Hematopoietic multipotent progenitor cell treated with erythropoietin and hydrocortisone succinate and interleukin-3 and kit ligand, for 6 days (in vitro differentiated cells): ENCODE results near the gene FBXL7.

Source experiments
- DNase-seq: peaks from one replicate; pipeline ENCODE4 v3.0.0-alpha.2; 2015

The FBXL7 gene

DNA sequence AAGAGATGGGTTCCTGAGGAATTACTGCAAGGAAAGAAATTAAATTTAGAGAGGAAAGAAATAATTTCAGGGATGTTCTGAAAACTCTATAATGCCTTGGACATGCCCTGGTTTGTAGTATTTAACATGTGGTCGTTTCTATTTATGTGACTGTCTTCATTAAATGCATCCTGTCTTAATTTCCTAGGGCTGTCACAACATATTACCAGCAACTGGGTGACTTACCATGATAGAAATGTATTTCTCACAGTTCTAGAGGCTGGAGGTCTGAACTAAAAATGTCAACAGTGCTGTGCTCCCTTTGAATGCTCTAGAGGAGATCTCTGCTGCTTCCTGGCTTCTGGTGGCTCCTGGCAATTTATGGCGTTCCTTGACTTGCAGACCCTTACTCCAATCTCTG, 287.7 kb downstream of the FBXL7 start:
- no peak for DNase-seq

- DNase-seq, result no peak
Measured at GRCh38 chr5:15789642-15790041, 289.7 kb downstream of the FBXL7 start.

DNA sequence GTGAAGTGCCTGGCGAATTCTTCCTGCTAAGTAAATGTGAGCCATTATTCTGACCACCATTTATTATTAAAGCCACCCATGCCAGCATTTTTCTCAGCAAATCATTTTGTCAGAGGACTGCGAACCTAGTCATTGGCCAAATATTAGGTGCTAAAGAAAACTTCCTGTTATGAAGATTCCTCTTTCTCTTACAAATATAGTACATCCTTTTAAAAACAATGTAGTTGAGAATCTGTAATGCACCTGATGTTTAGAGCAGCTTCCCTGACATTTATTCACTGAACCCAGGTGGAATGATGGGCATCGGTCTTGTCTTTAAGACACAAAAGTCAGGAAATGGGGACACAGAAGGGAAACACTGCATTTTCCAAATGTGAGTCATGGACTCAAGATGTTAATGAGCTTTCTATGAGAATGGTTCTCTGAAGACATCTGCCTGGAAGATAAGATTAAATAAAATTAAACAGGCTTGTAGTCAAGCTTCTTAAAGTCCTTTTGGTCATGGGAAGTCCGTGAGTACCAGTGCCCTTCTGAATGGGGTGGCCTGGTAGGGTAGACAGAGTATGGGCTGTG, 290.6 kb downstream of the FBXL7 start:
- no peak for DNase-seq

DNA sequence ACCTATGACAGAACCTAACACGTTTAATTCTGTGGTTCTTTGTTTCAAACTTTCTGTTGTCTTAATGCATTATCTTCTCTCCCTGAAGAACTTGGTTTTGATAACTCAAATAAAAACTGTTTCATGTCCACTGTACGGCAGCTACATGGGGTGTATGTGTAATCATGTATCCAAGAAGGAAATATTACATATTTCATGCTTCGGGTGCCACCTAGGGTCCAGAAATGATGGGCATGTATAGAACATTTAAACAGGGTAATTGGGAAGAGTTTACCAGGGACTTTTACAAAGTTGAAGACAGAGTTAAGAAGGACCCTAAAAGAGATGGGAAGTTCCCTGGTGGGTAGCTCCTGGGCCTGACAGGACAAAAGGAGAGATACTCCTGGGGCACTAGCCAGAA, 291.3 kb downstream of the FBXL7 start:
- no peak for DNase-seq

DNA sequence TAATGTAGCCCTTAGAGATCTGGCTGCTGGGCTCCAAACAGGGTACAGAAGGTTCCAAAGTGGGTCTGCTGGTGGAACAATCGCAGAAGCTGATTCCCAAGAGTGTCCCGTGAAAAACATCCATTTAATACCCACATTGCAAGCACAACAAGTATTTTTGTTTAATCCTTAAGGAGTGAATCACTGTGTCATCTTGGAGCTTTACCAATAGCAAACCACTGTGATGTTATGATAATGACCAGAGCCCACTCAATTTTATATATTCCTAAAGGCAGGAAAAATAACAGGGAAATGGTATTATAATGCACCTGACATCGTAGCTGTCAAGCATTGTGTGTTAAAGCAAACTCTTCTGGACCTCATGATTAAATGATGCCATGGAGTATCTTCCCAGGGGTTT, 291.9 kb downstream of the FBXL7 start:
- DNase-seq, result no peak

DNA sequence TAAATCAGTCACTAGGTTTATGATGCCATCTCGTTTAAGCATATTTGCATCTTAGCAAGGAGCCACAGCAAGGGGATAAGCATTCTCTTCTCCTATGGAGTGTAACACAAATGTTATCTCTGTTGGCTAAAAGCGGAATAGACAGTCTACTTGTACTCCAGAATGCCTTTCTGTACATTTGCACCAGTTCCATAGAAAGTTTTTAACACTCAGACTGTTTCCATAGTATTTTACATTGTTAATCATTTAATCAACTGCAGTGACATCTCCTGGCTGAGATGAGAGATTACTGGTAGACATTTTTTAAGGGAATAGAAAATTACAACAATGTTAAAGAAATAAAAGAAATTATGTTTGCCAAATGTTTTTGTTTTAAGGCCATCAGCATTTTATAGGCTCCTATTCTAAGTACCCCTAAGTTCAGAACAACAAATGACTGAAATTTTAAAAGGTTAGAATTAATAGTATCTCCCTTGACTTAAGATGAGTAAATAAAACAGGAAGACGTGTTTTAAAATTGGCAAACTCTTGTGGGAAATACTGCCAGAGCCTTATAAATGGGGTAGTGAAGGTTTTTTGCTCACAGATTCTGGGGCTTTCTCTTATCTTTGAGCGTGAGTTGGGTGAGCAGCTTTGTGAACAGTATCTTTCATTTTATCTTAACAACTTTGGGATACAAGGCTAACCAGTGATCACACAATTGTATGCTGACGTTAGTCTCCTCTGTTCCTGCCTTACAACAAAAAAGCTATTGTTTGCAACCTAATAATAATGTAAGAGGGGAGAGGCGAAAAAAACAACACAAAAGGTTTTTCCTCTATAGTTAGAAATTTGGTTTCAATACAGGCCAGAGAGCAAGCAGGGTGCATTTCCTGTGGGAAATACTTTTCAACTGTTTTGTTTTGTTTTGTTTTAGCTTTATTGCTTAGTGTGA, 294.3 kb downstream of the FBXL7 start:
- no peak for DNase-seq

- DNase-seq, result no peak
Measured at GRCh38 chr5:15796096-15796495, 296.1 kb downstream of the FBXL7 start.

- no peak for DNase-seq
Measured at GRCh38 chr5:15796557-15796956, 296.6 kb downstream of the FBXL7 start.

DNA sequence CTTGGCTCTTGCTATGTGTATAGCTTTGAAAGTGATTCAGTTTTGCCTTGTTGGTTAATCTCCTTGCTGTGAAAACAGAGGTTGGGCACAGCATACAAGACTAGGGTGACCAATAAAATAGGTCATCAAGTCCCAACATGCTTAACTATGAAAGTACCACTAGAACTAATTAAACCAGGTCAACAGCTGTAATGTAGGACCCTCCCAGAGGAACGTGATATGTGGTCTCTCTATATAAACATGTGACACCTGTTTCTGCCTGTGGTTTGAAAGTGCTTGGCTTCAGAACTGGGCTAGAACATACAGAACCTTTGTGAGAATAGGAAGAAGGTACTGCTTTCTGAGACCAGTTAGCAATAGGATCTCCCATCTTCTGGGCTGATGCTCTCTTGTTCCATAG, 297.1 kb downstream of the FBXL7 start:
- DNase-seq, result no peak

DNA sequence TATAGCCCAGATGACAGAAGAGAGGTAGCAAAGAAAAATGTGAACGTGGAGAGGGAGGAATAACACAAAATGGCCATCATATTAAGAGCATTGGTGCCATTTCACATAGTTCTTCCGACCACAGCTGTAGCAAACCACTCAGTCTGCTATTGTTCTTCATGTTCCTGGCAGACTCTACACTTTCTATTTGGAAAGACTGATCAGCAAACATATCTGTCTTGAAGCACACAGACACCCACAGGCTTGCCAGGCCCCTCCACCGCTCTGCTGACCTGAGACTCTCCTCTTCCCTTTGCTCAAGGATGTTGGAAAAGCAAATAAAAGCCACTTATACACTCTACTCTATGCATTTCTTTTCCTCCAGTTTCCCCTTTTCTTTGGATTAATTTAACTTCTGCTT, 298.0 kb downstream of the FBXL7 start:
- DNase-seq, result no peak

DNA sequence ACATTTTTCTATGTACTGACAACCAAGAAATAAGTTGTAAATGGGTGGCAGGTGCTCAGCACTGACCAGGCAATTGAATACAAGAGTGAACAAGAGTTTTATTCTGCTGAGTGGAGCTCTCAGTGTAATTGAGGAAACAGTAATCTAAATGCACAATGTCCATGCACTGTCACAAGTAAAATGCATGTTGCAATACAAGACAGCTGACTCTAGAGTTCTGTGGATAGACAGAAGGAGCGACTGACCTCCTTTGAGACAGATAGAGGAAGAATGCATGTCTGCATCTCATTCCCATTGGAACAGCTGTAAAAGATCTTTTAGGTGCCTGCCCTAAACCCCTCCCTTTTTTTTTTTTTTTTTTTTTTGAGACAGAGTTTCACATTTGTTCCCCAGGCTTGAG, 299.0 kb downstream of the FBXL7 start:
- DNase-seq, result no peak

DNA sequence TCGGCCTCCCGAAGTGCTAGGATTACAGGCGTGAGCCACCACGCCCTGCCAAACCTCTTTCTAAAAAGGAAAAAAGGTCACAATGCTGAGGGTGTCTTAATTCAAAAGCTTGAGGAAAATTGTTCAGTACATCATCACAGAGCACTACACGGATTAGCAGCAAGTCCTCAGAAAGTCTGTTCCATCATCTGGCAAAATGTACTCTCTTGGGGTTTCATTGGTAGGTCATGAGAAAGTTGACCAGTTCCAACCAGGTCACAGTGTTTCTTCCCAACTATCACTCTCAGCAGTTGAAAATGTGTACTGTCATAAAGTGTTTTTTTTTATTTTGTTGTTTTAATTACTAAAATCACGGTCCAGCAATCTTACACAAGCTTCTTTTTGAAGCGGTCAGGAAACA, 299.6 kb downstream of the FBXL7 start:
- DNase-seq, result no peak

DNA sequence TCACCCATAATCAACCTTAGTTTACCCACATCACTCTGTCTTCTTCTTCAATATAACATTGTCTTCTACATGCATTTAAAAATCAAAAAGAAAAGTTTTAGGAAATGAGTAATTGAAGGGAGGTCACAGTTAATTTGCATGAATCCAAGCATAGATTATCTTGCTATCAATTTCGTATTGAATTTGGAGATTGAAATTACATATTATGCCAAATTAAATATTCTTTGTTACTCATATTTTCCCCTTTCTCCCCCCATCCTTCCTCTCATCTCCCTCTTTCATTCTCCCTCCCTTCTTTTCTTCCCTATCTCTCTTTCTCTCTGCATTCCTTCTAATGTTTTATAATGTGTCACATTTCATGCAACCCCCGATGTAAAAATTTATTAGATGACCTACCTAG, 303.3 kb downstream of the FBXL7 start:
- no peak for DNase-seq

GRCh38 chr5:15806613-15807012, 306.6 kb downstream of the FBXL7 start:
- no peak for DNase-seq

- DNase-seq, result no peak
Measured at GRCh38 chr5:15807248-15807647, 307.3 kb downstream of the FBXL7 start.

- DNase-seq, result no peak
Measured at GRCh38 chr5:15807871-15808270, 307.9 kb downstream of the FBXL7 start.

DNA sequence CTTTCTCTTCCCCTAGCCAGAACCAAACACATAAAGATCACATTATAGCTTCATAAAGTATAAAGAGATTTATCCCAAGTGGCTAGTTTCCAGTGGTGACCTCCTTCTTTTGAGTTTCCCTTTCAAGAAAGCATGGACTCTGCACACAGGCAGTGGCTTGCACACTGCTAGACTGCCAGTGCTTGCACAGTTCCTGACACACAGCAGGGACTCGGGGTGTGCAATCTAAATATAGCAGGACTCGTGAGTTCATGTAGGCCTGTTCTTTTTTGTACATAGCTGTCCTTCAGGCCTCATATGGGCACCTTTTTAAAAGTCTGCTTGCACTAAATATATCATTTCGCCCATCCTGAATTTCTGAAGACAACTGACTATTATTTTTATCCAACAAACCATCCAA, 308.6 kb downstream of the FBXL7 start:
- DNase-seq, result no peak

DNA sequence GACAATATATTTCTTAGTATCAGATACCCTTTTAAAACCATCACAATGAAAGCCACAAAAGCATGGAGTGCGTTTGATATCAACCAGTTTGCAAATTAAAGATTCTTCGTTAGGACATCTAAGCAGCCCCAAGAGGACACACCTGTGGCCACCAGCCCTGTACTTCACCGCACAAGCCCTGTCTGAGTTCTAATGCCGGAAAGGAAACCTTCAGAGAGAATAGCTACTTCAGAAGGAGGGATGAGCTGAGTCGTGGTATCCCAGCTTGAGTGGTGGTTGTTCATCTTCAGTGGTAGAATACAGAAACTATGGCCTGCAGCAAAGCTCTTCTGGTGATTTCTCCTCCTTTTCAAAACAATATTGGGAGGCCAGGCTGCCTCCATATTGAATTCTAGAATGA, 319.6 kb downstream of the FBXL7 start:
- no peak for DNase-seq

- no peak for DNase-seq
Measured at GRCh38 chr5:15821506-15821905, 321.5 kb downstream of the FBXL7 start.

DNA sequence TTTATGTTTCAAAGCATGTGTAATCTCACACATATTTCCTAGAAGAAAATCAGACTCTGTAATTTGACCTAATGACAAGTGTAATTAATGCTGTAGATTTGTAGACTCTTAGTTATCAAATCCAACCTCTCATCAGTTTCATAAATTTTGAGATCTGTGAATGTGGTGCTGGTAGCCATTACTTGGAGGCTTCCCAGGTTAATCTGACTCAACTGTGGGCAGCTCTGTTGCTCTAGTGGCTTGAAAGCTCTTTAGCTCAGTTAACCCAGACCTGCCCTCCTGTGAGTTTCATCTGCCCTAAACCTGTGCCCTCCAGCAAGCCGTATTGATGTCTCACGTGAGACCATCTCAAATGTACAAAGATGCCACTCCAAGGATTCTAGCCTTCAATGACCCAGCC, 323.4 kb downstream of the FBXL7 start:
- no peak for DNase-seq

DNA sequence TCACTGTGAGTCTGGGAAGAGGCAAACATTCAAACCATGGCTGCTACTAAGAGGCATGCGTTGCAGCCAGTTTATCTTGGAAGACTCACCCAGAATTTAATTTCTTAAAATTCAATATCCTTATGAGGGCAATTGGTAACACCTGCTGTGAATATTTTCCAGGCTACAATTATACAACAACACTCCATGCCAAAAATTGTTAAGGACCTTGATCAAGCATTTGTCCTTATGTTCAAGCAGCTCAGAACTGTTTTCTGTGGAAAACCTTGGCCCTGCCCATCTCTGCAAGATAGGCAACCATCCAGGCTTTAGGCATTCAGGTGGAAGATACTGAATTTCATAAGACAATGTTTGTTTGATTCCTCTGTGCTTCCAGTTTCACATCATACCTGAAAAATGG, 327.8 kb downstream of the FBXL7 start:
- DNase-seq, result no peak

DNA sequence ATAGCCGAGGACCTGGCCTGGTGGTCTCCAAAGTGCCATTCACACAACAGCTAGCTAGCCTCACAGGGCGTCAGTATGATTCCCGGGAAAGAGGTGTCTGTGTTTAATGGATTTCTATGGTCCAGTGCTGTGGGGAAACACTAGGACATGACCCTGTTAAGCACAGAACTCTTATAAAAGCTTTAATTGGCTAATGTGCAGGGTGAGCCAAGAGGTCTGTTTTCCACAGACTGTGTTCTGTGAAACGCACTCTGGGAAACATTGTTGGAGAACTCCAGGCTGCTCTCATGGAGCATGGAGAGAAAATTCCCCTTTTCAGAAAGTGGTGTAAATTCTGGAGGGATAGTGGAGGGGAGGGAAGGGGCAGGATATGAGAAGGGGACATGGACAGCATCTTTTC, 331.4 kb downstream of the FBXL7 start:
- no peak for DNase-seq

DNA sequence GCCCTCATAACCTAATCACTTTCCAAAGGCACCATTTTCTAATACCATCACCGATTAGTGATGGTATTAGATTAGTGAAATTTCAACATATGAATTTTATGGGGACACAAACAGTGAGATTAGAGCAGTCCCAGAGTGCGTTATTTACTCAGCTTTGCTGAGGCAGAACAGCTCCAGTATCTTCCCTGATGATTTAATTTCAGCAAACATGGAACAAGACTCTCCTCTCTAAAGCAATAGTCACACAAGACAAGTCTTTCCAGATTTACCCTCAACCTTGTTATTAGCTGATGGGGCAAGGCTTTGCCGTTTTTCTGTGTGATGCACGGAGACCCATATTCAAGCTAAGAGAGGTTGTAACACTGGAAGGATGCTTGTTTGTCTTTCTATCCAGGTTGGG, 333.4 kb downstream of the FBXL7 start:
- DNase-seq, result no peak

- DNase-seq, result no peak
Measured at GRCh38 chr5:15834596-15835245, 334.7 kb downstream of the FBXL7 start.
